Measurements from ENCODE around the gene IMPA2.
"Not testable (repeated sequence)": the region's sequence is repeated elsewhere in the genome, so short reads cannot be mapped to it uniquely, and the experiment has no call there.

Gene IMPA2

DNA sequence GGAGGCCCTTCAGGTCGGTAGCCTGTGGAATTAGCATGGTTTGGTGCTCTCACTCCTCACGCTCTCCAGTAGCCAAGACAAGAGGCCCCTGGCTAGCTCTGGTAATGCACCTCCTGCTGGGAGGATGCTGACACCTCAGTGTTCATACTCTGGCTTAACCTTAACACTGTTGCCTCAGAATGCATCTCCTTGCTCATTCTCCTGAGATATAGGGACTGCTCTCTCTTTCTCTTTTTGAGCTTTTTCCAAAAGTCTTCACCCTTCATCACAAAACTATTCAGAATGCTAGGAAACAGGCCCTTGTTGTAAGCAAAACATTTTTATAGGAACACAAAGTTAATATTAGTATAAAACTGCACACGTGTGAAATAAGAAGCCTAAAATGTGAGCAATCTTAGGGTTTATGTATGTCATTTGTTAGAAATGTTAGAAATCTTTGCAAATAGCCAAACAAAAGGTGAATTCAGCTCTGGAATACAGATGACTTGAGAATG, 17.3 kb upstream of the IMPA2 start:
- DNase-seq, result no peak

DNA sequence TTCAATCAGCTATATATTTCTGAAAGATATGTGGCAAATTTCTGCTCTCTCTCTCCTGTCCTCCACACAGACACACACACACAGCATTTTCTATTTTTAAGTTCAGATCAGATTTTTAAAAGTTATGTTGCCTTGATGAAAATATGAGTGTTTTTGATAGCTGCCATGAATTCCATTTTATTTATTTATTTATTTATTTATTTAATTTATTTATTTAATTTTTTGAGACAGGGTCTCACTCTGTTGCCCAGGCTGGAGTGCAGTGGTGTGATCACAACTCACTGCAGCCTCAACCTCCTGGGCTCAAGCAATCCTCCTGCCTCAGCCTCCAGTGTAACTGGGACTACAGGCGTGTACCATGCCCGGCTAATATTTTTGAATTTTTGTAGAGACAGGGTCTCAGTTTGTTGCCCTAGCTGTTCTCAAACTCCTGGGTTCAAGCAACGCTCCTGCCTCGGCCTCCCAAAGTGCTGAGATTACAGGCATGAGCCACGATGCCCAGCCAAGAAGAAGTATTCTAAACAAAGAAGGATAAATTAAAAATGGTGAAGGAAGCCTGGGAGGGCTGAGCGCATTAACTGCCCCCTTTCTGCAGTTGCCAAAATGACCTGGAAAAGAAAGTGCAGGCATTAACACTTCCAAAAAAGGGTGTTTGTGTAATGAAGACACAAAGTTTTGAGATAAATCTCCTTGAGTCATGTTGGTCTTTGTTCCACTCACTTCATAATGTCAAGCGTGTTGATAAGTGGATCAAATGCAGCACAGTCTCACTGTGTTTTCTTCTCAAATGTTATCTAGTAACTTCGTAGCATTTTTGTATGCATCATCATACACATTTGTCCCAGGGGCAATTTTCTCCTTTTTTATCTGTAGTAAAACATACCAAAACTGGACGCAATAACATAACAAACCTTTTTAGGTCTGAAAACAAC, 11.1 kb upstream of the IMPA2 start:
- no peak for DNase-seq

DNA sequence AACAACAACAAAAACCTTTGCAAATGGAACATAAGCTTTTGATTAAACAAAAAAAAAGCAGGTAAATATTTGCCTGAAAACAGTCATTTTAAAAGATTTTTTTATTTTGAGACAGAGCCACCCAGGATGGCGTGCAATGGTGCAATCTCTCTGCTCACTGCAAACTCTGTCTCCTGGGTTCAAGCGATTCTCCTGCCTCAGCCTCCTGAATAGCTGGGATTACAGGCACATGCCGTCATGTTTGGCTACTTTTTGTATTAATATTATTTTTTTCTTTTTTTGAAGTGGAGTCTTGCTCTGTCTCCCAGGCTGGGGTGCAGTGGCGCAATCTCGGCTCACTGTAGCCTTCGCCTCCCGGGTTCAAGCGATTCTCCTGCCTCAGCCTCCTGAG, 10.5 kb upstream of the IMPA2 start:
- DNase-seq, result not testable (repeated sequence)

DNA sequence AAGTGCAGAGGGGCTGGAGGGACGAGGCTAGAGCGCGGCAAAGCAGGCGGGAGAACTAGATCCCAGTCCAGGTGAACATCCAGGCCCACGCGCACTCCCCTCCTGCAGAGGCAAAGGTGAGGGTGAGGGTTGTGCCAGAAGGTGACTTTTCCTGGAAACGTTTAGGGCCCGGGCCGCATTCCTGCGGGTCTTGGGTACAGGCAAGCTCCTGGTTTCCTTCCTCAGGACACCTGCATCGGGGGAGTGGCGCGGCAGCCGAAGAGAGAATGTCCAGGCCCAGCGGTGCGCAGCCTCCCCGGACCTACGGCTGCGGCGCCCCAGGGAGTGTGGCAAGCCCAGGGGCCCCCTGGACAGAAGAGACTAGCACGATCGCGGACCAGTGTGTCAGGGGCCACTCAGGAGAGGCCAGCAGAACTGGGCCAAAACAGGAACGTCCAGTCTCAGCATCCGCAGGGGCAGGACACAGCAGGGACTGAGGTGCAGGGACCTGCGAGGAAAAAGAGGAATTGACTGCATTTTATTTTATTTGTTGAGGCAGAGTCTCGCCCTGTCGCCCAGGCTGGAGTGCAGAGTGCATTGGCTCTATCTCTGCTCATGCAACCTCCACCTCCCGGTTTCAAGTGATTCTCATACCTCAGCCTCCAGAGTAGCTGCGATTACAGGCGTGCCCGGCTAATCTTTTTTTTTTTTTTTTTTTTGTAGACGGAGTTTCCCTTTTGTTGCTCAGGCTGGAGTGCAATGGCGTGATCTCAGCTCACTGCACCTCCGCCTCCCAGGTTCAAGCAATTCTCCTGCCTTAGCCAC, 8.7 kb upstream of the IMPA2 start:
- DNase-seq, result no peak

DNA sequence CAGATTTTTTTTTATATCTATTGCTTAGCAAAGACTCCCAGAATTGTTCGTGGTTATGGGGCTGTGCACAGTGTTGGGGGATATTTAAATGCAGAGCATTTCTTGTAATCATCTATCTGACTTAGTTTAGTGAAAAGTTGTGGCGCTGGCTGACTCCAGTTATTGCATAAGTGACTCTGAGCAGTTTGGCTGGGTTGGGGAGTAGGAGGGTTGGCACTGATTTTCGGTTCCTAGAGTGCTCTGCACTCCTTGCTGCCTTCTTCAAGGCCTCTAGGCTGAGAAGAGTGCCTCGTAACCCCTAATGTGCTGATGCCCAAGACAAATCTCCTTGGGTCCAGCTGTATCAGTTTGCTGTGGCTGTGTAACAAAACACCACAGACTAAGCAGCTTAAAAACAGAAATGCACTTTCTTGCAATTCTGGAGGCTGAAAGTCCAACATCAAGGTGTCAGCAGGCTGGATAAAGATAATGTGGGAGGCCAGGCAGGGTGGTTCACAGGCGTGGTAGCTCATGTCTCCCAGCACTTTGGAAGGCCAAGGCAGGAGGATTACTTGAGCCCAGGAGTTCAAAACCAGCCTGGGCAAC, 6.5 kb upstream of the IMPA2 start:
- DNase-seq, result no peak

DNA sequence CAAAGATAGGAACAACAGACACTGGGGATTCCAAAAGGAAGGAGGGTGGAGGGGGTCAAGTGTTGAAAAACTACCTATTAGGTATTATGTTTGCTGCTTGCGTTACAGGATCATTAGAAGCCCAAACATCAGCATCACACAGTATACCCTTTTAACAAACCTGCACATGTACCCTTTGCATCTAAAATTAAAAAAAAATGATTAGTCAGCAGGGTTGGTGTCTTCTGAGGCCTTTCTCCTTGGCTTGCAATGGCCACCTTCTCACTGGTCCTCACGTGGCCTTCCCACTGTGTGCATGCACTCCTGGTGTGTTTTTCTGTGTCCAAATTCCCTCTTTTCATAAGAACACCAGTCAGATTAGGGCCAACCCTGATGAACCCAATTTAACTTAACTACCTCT, 5.6 kb upstream of the IMPA2 start:
- DNase-seq, result no peak

DNA sequence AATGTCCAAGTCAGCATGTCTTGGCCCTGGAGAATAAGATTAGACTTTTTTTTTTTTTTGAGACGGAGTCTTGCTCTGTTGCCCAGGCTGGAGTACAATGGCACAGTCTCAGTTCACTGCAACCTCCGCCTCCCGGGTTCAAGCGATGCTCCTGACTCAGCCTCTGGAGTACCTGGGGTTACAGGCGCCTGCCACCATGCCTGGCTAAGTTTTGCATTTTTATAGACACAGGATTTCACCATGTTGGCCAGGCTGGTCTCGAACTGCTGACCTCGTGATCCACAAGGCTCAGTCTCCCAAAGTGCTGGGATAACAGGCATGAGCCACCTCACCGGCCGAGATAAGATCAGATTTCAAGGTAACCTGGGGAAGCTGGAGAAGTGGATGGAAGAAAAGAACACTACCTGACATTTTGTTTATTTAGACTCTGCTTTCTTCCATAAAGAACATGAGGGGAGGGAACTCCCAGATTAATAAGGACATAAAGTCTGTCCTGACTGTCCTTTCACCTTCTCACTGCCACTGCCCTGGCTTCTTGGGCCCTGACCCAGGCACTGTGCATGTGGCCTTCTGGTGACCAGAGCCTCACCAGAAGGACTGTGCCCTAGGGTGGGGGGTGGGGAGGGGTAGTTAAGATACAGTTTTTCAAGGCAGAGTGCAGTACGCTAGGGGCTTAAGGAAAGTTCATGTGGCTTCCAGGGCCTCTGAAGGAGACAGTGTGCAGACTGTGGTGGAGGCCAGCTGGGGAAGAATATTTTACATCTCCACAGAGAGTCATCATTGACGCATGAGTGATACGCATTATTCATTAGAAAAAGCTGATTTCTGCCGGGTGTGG, 4.8 kb upstream of the IMPA2 start:
- no peak for DNase-seq

DNA sequence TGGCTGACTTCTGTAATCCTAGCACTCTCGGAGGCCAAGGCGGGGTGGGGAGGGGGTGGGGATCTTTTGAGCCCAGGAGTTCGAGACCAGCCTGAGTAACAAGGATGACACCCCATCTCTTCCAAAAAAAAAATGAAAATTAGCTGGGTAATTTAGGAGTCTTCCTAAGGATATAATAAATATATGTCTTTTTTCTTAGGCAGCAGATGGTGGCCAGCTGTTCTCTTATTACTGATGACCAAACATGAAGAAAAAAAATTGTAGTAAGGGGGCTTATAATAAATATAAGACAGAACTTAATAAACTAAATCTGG, 4.2 kb upstream of the IMPA2 start:
- DNase-seq, result no peak

DNA sequence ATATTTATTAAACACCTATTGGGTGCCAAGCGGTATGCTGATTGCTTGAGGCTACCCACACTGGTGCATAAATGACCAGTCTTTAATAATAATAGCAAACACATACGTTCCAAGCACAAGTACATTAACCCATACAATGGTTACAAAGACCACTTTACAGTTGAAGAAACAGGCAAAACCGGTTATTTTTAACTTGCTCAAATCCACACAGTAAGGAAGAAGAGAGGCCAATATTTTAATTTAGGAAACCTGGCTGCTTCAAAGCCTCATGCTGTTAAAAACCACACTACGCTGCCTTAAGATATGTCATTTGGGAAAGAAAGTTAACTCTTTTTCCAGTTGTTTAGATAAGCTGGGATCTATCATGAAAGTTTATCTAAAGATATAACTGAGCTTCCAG, 2.4 kb upstream of the IMPA2 start:
- no peak for DNase-seq

DNA sequence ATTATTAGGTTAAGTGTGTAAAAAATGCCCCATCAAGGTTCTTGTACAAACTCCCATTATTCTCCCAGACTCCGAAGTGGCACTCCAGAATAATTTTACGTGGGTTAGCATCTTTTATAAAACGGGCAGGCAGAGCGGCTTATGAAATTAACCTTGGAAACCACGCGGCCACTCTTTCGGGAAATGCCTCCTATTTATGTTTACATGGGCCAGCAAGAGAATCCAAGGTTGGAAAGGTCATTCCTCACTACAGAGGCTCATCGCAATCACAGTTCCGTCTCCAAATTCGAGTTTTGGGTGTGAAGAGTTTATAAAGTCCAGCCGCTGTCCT, 1.2 kb upstream of the IMPA2 start:
- DNase-seq, result no peak

DNA sequence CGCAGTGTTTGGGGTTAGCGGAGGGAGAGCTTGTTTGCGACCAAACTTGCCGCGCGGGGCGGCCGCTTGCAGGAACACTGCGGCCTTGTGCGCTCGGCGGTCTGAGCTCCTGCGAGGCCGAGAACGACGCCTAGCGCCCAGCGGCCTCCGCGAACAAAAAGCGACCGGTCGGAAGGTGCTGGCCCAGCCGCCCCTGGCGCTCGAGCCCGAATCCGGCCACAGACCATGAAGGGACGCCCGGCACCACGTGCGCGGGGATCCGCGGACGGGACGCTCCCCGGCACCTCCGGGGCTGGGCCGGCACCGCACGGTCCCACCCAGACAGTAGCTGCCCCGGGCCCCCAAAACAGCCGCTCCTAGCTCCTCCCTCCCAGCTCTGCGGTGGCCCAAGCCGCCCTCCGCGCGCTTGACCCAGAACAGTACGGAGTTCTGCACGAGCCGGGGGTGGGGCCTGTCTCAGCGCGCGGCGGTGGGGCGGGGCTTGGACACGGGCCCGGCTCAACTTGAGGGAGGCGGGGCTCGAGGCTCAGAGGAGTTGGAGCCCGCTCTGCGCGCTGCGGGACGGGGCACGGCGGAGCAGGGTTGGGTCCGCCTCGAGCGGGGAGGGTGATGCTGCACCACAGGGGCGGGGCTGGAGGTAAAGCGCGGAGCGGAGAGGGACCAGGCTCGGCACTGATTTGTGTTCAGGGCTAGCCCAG, 664 bp upstream of the IMPA2 start:
- DNase-seq, result peak in 1 of 2 experiments; percentile 35

DNA sequence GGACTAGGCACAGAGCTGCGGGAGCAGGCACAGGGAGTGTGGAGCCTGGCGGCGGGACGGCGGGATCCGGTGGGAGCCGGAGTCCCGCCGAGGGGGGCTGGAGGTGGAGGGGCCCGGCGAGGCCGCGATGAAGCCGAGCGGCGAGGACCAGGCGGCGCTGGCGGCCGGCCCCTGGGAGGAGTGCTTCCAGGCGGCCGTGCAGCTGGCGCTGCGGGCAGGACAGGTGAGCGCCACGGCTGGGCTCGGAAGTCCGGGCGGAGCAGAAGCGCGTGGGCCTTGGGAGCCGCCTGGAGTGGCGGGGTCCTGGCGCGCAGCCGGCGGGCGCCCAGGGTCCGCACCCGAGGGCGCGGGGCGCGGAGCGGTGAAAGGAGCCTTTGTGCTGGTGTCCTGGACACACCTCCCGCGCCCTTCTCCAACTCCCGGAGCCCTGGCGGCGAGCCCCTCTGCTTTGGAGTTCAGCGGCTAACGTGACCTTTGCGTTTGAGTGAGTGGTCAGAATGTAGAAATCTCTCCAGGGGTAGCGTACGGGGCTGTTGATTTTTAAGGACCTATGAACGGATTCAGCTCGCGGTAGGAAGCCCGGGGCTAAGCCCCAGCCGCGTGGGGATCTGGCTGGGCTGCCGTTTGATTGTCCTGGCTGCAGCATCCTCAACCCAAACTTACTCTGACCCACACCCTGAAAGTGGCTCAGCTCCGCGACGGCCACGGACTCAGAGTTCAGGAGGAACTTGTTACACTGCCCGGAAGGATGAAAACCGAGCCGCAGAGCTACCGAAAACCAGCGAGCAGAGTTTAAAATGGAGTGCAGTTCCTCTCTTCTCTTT, 448 bp downstream of the IMPA2 start:
- DNase-seq, result no peak

DNA sequence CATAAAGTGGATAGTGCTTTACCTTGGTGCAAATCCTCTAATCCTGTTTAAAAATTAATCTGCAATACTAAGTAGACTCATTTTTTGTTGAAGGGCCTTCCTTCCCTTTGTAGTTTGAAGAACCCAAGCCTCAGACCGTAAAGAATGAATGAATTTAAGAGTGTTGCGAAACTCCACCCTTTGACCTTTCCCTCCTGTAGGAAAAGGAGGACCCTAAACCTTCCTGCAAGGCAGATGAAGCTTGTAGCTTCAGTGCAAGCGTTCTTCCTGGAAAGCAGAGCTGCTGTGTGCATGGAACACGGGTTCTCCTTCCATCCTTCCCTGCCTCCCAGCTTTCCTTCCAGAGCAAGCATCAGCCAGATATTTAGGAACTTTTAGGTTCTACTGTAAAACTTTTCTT, 1.7 kb downstream of the IMPA2 start:
- no peak for DNase-seq

DNA sequence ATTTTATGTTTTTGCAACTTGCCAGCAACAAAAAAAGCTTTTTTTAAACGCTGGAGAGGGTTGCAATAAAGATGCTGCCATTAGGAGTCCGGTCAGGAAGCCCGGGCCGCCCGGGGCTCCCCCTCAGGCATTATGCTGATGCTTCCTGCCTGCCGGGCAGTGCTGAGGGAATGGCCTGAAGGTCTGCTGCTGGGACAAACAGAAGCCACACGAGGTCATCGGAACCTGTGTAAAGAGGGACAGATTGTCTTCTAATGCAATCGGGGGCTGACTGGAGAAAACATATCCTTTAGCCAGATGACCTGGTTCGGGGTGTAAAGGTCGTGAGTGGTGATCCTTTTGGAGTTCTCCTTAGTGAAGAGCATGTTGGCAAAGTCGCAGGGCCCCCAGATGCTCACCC, 2.3 kb downstream of the IMPA2 start:
- DNase-seq, result no peak

DNA sequence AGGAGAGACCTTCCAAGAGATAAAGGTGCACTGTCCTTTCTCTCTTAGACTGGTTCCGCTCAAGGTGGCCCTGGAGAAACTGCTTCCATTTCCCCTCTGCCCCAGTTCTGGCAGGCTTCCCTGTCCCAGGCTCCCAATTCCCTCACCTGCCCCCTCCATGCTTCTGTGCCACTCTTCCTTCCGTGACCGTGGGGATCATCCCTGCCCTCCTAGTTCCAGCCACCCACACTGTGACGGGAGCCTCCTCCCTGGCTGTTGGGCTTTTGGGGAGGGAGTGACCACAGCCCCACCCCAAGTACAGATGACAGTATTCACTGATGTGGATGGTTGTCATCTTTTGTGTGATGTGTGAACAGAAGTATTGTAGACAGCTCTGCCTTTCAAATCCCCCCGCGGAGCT, 2.8 kb downstream of the IMPA2 start:
- DNase-seq, result no peak

DNA sequence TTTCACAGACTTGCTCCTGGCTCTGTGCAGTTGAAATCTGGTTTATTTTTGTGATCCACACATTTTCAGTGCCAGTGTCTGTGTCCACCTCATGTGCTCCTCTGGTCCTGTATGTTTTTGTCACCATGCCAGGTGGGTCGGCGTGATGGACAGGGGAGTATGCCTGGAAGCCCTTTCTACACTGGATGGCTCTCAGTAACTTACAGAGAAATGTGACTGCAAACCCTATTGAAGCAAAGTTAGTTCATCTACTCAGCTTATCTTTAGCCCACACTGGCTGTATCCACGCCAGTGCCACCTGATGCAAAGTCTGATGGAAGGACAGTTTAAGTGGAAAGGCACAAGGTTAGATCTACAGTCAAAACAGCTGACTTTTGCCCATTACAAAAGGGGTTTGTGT, 4.3 kb downstream of the IMPA2 start:
- no peak for DNase-seq

DNA sequence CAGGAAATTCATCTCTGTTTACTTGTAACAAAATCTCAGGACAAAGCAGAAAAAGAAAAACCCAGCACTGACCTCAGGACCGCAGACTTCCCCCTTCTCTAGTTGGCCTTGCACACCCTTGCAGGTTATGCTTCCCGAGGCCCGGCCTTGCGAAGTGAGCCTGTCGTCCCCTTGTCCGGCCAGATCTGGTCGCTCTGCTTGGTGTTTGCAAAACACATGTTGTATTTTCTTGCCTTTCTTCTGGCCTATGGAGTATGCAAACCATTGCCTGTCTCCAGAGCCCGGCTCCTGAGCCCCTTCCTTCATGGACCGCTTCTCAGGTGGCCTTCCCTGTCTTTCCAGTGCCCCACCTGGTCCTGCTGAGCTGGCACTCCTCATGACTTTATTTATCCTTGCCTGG, 4.8 kb downstream of the IMPA2 start:
- no peak for DNase-seq

DNA sequence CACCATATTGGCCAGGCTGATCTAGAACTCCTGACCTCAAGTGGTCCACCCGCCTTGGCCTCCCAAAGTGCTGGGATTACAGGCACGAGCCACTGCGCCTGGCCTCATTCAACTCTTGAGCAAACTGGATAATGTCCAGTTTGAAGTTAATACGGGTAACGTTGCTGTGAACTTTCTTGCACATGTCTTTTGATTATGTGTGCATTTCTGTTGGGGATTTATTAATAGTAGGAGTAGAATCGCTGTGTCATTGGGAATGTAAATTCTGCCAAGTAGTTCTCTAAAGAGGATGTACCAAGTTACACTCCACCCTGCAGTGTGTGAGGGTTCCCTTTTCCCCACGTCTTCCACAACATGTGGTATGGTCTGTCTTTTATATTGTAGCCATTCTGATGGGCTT, 6.2 kb downstream of the IMPA2 start:
- no peak for DNase-seq

DNA sequence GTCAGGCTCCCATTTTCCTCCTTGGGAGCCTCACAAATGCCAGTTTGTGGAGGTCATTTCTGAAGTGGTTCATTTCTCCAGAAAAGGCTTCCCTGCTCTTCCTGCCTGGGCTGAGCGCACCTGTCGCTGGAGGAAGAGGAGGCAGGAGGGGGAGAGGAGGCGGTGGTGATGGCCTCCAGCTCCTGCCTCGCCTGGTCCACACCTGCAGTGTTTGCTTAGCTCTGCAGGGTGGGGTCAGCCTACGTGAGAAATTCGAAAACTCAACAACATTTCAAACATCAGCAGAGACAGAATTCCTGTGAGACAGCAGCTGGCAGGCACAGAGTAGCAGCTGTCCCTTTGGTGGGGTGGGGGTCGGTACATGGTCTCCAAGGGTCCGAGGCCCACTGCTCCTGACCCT, 7.9 kb downstream of the IMPA2 start:
- DNase-seq, result no peak

DNA sequence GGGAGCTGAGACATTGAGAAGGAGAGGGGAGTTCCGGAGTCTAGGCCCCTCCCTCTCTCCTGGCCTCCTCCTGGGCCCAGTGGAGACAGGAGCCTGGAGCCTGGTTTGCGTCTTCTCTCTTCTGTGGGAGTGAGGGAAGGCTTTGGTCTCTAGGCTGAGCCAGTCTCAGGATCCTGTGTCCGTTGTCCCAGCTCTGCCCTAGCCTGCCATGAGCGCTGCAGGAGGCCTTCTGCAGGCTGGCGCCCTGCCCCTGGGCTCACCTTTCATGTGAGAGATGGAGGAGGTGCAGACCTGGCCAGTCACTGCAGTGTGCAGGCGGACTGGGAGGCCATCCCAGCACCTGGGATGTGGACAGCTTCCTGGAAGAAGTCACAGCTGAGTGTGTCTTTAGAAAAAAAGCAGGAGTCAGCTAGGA, 8.7 kb downstream of the IMPA2 start:
- no peak for DNase-seq

DNA sequence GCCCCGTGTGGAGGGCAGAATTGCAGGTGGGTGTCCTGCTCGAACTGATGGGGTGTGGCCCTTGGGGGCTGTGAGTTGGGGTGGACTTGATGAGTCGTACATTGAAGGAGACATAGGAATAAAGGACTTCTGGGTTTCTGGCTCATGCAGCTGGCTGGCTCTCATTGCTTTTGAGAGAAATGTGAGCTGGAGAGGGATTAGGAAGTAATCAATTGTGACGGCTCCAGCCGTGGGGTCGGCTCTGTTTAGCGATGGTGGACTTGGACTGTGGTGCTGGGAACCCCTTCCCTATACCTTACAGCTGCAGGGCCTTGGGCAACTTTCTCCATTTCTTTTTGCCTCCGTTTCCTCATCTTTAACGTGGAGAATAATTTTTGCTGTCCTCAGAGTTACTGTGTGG, 9.2 kb downstream of the IMPA2 start:
- no peak for DNase-seq

Measured in cerebellar nuclear complex (tissue), 1 donor.